ENCODE measurements around the gene JADE3. TPM values are rescaled to one million over a fixed set of nuclear protein-coding genes. Genes with fewer than 3 reads are reported as not detected.

Gene JADE3
- total RNA-seq, 1 donor from 2014 or later: 22.5 TPM

DNA sequence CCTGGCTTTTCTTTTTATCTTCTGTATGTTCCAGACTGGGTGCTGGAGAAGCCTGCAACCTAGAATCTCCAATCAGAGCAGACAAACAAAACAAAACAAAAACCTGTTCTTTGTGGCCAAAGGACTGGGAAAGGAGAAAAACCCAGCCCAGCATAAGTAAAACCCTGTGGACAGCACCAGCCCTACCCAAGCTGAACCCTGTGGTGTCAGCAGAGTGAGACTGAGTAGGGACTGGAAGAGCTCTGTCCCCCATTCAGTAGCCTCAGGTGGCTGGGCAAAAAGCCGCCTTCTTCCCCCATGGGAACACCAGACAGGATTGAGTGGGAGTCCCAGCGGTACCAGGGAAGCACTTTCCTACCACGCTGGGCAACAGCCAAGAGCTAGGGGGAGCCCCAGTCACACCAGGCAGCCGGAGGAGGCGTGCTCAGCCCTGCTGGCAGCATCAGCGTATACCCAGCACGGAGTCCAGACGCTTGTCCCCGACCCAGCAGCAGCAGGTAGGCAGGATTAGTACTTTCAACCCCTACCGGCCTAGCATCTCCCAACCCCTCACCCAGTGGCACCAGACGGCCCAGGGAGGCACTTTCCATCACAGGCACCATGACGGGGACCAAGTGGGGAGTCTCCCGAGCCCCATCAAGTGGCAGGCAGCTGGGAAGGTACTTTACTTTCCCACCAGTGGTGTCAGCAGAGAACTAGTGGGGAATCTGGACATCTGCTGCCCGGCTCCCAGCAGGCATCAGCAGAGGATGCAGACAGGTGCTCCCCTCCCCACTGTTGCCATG is 8.6 kb upstream of the JADE3 start:
- DNase-seq (ENCODE audit: low spot score, unreplicated experiment): peak; percentile 51
- Mint-ChIP-seq H3K4me3 (ENCODE audit: low read depth) (peak overlapping the region; percentile 60), H3K27me3 (no peaks in the 10 kb centered on the region), H3K9me3 (ENCODE audit: low read depth) (peaks cover 3% of the 10 kb centered on the region), H3K36me3 (ENCODE audit: insufficient read depth) (no peaks in the 10 kb centered on the region), H3K27ac (no peak overlapping the region), H3K4me1 (ENCODE audit: low read depth) (peaks cover 1% of the 10 kb centered on the region)
- TF ChIP-seq, protein P1, sequence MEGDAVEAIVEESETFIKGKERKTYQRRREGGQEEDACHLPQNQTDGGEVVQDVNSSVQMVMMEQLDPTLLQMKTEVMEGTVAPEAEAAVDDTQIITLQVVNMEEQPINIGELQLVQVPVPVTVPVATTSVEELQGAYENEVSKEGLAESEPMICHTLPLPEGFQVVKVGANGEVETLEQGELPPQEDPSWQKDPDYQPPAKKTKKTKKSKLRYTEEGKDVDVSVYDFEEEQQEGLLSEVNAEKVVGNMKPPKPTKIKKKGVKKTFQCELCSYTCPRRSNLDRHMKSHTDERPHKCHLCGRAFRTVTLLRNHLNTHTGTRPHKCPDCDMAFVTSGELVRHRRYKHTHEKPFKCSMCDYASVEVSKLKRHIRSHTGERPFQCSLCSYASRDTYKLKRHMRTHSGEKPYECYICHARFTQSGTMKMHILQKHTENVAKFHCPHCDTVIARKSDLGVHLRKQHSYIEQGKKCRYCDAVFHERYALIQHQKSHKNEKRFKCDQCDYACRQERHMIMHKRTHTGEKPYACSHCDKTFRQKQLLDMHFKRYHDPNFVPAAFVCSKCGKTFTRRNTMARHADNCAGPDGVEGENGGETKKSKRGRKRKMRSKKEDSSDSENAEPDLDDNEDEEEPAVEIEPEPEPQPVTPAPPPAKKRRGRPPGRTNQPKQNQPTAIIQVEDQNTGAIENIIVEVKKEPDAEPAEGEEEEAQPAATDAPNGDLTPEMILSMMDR (IDR thresholded peaks at IDR 0.05; ENCODE audit: unreplicated experiment): peak; percentile 62

DNA sequence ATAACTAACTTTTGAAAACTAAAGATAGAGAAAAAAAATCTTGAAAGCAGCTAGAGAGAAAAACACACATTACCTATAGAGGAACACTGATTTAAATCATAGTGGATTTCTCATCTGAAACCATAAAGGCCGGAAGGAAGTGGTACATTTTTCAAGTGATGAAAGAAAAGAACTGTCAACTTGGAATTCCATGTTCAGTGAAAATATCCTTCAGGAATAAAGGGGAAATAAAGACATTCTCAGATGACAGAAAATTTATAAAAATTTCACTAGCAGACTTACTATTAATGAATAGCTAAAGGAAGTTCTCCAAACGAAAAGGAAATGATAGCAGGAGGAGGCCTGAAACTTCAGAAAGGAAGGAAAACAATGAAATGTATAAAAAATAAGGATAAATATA is 7.6 kb upstream of the JADE3 start:
- H3K4me1 Mint-ChIP-seq (ENCODE audit: low read depth): peaks cover 1% of the 10 kb centered on the region
- no peak overlapping the region for H3K27ac Mint-ChIP-seq
- no peak for DNase-seq (ENCODE audit: low spot score, unreplicated experiment)
- TF ChIP-seq, protein P1 (IDR thresholded peaks at IDR 0.05; ENCODE audit: unreplicated experiment): no peak
- H3K9me3 Mint-ChIP-seq (ENCODE audit: low read depth): peaks cover 3% of the 10 kb centered on the region
- no peaks in the 10 kb centered on the region for H3K27me3 Mint-ChIP-seq
- no peaks in the 10 kb centered on the region for H3K36me3 Mint-ChIP-seq (ENCODE audit: insufficient read depth)
- H3K4me3 Mint-ChIP-seq (ENCODE audit: low read depth): no peak overlapping the region

DNA sequence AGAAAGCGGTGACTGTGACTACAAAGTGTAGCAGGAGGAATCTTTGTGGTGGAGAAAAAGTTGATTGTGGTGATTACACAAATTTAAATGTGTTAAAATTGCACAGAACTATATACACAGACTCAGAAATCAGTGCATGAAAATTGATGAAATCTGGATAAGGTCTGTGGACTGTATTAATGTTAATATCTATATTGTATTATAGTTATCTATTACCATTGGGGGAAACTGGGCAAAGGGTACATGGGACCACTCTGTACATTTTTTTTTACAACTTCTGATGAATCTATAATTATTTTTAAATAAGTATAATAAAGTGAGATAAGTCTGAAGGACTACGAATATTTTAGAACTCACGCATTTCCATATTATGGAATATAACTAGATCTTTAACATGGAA is 1.8 kb upstream of the JADE3 start:
- no peak for DNase-seq (ENCODE audit: low spot score, unreplicated experiment)
- no peaks in the 10 kb centered on the region for H3K36me3 Mint-ChIP-seq (ENCODE audit: insufficient read depth)
- no peak overlapping the region for H3K4me3 Mint-ChIP-seq (ENCODE audit: low read depth)
- H3K27ac Mint-ChIP-seq: no peak overlapping the region
- TF ChIP-seq, protein P1 (IDR thresholded peaks at IDR 0.05; ENCODE audit: unreplicated experiment): no peak
- H3K27me3 Mint-ChIP-seq: no peaks in the 10 kb centered on the region
- H3K9me3 Mint-ChIP-seq (ENCODE audit: low read depth): peaks cover 7% of the 10 kb centered on the region
- peaks cover 11% of the 10 kb centered on the region for H3K4me1 Mint-ChIP-seq (ENCODE audit: low read depth)

DNA sequence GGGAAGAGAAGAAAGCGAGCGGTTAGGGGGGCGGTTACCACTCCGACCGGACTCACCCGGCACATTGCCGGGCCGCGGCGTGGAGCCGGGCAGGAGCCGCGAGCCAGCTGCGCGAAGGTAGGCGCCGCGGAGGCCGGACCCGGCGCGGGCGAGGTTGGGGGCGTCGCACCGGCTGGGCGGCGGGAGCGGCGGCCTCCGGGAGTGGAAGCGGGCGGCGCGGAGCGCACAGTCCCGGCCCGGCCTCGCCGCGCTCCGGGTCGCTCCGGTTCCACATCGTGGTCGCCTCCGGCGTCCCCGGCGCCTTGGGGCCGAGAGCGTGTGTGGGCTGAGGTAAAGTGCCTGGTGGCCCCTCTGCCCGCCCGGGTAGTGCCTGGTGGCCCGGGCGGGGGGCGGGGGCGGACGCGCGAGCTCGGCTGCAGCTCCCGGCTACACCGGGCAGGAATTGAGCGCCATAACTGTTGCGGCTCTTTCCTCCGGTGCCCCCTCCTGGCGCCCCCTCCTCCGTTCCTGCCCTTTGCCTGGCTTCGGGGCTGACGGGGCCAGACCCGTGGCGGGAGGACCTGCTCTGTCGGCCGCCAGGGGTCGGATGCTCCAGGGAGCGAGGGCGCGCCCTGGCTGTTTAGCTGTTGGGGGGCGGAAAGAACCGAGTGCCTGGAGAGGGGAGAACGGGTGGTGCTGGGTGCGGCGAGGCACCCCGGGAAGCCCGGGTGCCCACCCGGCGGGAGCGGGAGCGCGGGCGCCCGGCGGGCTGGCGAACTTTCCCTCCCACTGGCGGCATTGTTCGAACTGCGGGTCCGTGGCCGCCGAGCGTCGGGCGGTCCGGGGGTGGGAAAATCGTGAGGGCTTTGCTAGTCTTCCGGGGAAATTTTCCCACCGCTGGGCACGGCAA is 626 bp downstream of the JADE3 start:
- no peaks in the 10 kb centered on the region for H3K36me3 Mint-ChIP-seq (ENCODE audit: insufficient read depth)
- TF ChIP-seq, protein P1 (IDR thresholded peaks at IDR 0.05; ENCODE audit: unreplicated experiment): peak; percentile 62
- H3K27me3 Mint-ChIP-seq: no peaks in the 10 kb centered on the region
- H3K9me3 Mint-ChIP-seq (ENCODE audit: low read depth): peaks cover 7% of the 10 kb centered on the region
- H3K27ac Mint-ChIP-seq: peak overlapping the region; percentile 94
- H3K4me3 Mint-ChIP-seq (ENCODE audit: low read depth): peak overlapping the region; percentile 88
- peak; percentile 59 for DNase-seq (ENCODE audit: low spot score, unreplicated experiment)
- peaks cover 23% of the 10 kb centered on the region for H3K4me1 Mint-ChIP-seq (ENCODE audit: low read depth)

DNA sequence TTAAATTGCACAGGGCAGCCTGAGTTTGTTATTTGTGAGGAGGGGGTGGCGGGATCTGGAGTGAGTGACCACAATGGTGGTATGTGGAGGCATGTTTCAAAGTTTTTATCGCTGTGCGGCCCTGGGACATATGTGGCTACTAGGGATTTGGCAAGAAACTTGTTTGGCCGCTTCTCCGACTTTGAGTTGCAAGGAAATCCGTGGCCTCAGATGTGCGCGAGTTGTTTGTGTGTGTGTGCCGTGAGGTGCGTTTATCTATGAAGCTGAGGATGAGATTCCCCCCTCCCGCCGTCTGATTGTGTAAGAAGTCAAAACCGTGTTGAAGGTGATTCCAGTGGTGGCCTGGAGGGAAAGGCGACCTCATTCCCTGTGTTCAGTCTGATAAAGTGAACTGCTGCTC is 1.4 kb downstream of the JADE3 start:
- Mint-ChIP-seq H3K9me3 (ENCODE audit: low read depth) (peaks cover 9% of the 10 kb centered on the region), H3K4me3 (ENCODE audit: low read depth) (peak overlapping the region; percentile 88), H3K4me1 (ENCODE audit: low read depth) (peaks cover 29% of the 10 kb centered on the region), H3K27me3 (no peaks in the 10 kb centered on the region), H3K36me3 (ENCODE audit: insufficient read depth) (peaks cover under 1% of the 10 kb centered on the region), H3K27ac (peak overlapping the region; percentile 94)
- TF ChIP-seq, protein P1 (IDR thresholded peaks at IDR 0.05; ENCODE audit: unreplicated experiment): no peak
- peak; percentile 9 for DNase-seq (ENCODE audit: low spot score, unreplicated experiment)
